Keratinocyte (primary cell): ENCODE measurements around the gene CCNI.

Experiments
- CTCF ChIP-seq, 3 experiments: IDR thresholded peaks in 1 of 3; conservative IDR thresholded peaks in 1 of 3; optimal IDR thresholded peaks in 1 of 3; 2 replicates in 2 of 3; 3 replicates in 1 of 3; pipeline versions ENCODE3 to v1.5.1; 2011; ENCODE audit warnings: low read length in 3 of 3, mild to moderate bottlenecking in 3 of 3, moderate library complexity in 2 of 3, control low read depth in 1 of 3, inconsistent platforms in 1 of 3; ENCODE audit not compliant: insufficient read depth in 2 of 3; ENCODE audit errors: extremely low read depth in 1 of 3
- EZH2 ChIP-seq: IDR thresholded peaks from one replicate; pipeline ENCODE4 v1.6.1; 2012; ENCODE audit warnings: inconsistent platforms, mild to moderate bottlenecking, low read length, moderate library complexity

DNA sequence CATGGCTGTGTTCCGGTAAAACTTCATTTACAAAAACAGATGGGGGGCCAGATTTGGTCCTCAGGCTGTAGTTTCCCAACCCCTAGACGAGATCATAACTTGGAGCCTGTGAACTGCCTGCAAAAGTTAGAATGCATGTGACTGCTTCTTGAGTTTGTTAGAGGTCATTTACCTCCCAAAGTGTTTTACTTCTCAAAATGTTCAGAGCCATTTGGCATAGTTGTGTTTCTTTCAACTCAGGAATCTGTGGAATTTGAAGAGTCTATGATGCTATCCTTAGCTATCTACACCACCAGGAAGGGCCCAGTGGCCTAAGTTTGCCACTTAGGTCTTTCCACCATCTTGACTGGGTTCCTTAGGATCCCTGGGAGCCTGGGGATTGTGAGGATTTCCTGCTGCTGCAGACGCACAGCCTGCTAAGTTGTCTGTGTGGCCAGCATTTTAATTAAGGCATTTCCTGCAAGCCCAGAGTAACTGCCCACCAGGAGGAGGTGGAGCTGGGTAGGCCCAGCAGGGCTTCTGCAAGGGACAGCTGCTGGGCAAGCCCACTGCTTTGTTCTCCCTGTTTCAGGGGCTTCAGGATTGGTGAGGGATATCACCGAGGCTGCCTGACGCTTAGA lies 53.1 kb downstream of the CCNI start:
- TF ChIP-seq EZH2 (no peak), CTCF (optimal IDR thresholded peaks at IDR 0.05 in 1 of 3, IDR thresholded peaks at IDR 0.05 in 1 of 3, conservative IDR thresholded peaks at IDR 0.05 in 1 of 3; ENCODE audit: extremely low read depth in 1 of 3, insufficient read depth in 2 of 3, low read length in 3 of 3) (no peak)
